Ammon's horn (tissue), 1 donor: Measurements from ENCODE around the gene WNT7A.

Source experiments
- DNase-seq: peaks from one replicate; pipeline ENCODE4 v3.0.0-alpha.2; 2016; ENCODE audit warnings: low spot score

WNT7A gene

GRCh38 chr3:13827699-13828098 is 52.2 kb downstream of the WNT7A start:
- no peak for DNase-seq

GRCh38 chr3:13827256-13827655 is 52.6 kb downstream of the WNT7A start:
- DNase-seq = no peak

- no peak for DNase-seq
Measured at GRCh38 chr3:13826672-13827071, 53.2 kb downstream of the WNT7A start.

DNA sequence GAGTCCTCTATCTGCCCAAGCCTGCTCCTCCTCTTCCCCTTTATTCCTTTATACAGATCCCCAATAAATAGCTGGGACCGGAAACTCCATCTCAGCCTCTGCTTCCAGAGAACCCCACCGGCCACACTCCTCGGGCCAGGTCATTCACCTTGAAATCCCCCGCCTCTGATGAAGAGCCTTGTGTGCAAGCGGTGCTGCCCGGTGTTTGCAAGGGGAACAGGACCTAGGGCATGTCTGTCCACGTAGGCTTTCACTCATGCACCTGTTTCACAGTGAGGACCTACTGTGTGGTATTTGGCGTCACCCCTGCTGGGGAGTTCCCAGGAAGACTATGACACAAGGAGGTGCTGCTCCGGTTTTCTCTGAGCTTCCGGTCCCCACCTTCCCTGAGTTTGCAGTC is 54.0 kb downstream of the WNT7A start:
- DNase-seq = no peak

DNA sequence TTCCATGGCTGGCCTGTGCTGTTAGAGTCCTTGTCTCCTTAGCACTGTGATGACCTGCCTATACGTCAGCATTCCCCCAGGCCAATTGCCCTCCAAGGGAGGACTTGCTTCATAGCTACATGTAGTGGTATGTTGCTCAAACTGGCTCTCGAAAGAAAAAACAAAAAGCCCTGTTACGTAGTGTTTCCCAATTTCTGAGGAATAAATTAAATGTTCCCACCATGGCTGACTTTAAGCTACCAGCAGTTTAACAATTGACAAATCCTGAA is 54.6 kb downstream of the WNT7A start:
- DNase-seq = no peak

GRCh38 chr3:13824521-13825310 is 55.2 kb downstream of the WNT7A start:
- DNase-seq = no peak

DNA sequence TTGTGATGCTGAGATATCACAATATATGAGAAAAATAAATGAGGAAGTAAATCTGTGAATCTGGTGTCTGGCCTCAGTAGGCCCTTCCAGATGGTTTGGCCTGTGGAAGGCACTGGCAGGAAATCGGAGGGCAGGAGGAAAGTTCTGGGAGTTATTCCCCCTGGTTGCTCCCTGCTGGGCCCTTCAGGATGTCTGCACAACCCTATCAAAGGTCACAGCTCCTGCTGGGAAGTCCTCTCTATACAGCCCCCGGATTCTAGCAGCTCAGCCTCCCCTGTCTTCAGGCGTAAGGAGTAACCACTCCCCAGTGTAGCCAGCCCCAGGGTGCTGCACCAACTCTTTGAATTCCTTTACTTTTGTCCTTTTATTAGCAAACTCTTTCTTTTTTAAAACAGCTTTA is 56.2 kb downstream of the WNT7A start:
- DNase-seq = no peak

- DNase-seq = no peak
Measured at GRCh38 chr3:13822871-13823585, 56.8 kb downstream of the WNT7A start.

- no peak for DNase-seq
Measured at GRCh38 chr3:13822042-13822441, 57.8 kb downstream of the WNT7A start.

GRCh38 chr3:13821126-13821525 is 58.7 kb downstream of the WNT7A start:
- DNase-seq = no peak

DNA sequence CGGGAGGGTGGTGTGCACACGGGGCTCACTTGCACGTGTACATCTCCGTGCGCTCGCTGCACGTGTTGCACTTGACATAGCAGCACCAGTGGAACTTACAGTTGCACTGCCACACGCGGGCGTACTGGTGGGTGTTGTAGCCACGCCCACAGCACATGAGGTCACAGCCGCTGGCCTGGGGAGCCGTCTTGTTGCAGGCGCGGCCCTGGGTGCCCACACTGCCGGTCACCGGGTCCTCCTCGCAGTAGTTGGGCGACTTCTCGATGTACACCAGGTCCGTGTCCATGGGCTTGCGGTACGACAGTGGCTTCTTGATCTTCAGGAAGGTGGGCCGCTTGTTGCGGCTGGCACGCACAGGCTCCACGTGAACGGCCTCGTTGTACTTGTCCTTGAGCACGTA is 61.0 kb downstream of the WNT7A start:
- DNase-seq = no peak

DNA sequence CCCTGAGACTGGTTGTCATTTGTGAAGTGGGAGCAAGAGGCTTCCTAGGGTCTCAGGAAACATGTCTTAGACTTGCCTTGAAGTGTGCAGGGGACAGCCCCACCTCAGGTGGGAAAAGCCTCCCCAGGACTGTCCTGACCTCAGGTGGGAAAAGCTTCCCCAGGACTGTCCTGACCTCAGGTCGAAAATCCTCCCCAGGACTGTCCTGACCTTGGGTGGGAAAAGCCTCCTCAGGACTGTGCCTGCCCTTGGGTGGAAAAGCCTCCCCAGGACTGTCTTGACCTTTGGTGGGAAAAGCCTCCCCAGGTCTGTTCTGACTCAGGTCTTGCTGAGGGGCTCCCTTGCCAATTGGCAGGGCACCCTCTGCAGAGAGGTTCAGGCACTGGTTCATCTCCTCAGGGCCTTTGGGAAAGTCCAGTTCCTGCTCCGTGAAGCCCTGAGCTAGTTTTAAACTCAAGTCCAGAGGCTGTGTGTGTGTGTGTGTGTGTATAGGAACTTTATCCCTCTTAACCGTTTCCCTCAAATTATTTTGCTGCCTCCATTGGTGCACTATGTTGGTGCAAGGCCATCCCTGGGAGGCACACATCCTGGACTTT is 64.7 kb downstream of the WNT7A start:
- DNase-seq = no peak

DNA sequence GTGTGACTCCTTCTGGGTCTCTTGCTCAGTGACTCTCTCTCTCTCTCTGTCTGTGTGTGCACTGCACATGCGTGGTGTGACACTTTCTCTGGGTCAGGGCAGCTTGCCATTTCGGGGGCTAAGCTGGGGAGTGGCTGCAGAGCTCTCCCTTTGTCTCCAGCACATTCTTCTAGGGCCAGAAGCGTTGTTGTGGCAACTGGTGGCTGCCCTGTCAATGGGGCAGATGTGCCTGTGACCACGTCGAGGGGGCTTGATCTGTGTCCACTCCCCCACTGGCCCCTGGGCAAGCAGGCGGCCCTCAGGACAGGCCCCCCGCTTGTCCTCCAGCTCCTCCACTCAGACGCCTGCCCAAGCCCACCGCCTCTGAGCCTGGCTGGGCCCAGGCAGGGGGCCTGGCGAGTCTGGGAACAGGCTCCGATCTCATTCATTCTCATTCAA is 67.8 kb downstream of the WNT7A start:
- DNase-seq = peak; percentile 78

GRCh38 chr3:13811614-13812013 is 68.3 kb downstream of the WNT7A start:
- DNase-seq = no peak

GRCh38 chr3:13808550-13808949 is 71.3 kb downstream of the WNT7A start:
- DNase-seq = no peak

- DNase-seq = no peak
Measured at GRCh38 chr3:13801361-13802204, 78.3 kb downstream of the WNT7A start.

- no peak for DNase-seq
Measured at GRCh38 chr3:13800064-13800463, 79.8 kb downstream of the WNT7A start.

DNA sequence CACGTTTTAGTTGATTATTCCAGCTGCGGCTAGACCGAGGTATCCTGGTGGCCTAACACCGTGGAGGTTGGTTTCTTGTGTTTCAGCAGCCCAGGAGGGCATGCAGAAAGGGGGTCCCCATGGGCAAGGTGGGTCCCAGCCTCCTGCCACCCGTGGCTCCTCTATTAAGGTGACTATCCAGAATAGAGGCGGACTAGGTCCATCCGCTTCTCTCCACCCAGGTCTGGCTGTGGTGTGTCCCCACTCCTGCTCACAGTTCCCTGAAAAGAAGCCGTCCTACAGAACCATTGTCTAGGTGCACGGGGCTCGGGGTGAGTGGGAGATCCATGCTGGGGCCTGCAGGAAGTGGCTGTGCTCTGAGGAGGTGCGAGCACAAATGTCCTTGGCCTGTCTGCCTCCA is 81.5 kb downstream of the WNT7A start:
- no peak for DNase-seq

DNA sequence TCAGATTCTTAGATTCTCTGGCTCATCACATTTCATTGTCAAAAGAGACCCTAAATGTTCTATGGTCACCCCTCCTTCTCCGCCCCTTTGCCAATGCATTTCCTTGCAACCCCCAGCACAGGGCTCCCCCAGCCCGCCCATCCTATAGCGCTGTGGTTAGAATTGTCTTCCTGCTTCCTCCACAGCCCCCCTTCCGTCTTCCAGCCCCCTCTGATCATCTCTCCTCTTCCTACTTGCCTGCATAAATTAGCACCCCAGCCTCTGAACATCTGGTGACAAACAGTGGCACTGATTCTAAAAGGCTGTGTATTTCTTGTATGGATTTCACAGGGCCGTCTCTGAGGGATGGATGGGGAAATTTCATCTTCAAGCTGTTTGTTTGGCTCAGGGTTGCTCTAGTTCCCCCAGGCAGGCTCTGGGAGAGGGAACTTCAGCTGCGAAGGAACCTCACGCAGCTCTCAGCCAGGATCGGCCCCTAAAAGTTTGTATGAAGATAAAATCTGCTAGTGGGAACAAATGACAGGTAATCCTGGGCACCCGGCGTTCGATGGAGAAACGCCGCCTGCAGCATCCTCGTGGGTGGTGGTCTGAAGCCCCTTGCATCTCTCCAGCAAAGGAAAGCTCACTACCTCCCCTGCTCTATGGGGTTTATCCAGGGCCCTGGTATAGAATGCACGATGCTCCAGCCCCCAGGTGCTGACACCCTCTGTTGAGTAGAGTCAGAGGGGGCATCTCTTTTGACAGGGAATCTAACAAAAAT is 83.0 kb downstream of the WNT7A start:
- DNase-seq = no peak

- DNase-seq = no peak
Measured at GRCh38 chr3:13795816-13796215, 84.1 kb downstream of the WNT7A start.

GRCh38 chr3:13794322-13794721 is 85.5 kb downstream of the WNT7A start:
- DNase-seq = no peak

GRCh38 chr3:13793451-13793850 is 86.4 kb downstream of the WNT7A start:
- no peak for DNase-seq
